HUDEP-2 (cell line): ENCODE measurements around the gene DDX21.
"Not testable (repeated sequence)": the region's sequence is repeated elsewhere in the genome, so short reads cannot be mapped to it uniquely, and the experiment has no call there.

Experiments used
- DNase-seq, 76 experiments: peaks; one replicate each; lab custom pipeline; 2025; ENCODE audit not compliant: unreplicated experiment in 76 of 76; lab: John Stamatoyannopoulos, UW

The DDX21 gene

DNA sequence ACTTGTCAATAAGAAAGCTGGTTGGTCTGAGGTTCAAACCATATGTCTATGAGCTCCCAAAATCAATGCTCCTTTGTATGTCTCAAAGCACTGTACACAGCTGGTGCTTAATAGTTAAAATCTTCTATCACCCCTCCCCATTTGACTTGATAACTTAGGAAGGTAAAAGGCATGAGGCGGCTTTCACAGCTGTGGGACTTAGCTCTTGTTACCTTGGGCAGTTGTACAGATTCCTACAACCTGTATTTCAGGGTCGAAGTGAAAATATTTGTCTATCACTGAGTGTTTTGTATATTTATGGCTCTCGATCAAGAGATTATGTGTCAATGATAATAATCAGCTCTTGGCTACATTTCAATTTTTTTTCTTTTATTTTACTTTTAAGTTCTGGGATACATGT, 31.6 kb downstream of the DDX21 start:
- no peak for DNase-seq

DNA sequence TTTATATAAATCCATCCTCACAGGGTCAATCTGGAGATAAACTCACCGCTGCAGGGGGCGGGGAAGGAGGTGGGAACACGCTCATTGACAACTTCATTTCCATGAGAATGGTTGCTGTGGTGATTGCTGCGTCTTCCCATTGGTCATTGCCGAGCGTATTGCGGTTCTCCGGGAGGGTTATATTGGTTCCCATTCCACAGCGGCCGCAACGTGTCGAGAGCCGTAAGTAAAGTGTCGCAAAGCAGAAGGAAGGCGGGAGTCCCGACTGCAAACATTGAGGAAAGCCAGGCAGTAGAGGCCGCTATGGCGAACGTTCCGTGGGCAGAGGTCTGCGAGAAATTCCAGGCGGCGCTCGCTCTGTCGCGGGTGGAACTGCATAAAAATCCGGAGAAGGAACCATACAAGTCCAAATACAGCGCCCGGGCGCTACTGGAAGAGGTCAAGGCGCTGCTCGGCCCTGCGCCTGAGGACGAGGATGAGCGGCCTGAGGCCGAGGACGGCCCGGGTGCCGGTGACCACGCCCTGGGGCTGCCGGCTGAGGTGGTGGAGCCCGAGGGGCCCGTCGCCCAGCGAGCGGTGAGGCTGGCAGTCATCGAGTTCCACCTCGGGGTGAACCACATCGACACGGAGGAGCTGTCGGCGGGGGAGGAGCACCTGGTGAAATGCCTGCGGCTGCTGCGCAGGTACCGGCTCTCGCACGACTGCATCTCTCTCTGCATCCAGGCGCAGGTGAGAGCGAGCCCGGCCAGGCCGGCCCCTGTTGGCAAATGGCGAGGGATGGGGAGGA, 32.8 kb downstream of the DDX21 start, which contains the start of gene KIFBP:
Gene KIFBP, plus strand, starts transcription at position 274 of the 787 bp plus-strand sequence. Its CDS starts 30 bp downstream, at position 304.
- peak; percentile 24 to 96 (median 87) for DNase-seq

DNA sequence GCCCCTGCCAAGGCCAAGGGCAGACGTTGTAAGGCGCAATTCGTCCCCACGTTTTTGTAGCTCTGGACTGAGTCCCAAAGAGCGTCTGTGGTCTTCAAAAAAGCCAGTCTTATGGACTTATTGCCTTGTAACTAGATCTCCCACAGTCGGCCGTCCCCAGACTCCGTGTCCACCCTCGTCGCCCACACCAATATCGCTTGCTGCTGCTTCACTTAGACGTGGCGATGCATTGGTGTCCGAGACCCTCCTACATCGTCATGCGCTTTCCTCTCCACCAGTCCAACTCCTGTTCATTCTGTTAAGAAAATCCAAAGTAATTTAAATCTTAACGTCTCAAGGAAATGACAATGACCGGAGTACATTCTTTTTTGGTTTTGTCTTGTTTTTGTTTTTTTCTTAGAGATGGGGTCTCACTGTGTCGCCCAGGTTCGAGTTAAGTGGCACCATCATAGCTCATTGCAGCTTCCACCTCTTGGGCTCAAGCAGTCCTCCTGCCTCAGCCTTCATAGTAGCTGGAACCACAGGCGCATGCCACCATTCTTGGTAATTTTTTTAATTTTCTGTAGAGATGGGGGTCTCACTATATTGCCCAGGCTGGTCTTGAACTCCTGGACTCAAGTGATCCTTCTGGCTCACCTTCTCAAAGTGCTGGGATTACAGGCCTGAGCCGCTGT, 33.5 kb downstream of the DDX21 start:
- no peak for DNase-seq

DNA sequence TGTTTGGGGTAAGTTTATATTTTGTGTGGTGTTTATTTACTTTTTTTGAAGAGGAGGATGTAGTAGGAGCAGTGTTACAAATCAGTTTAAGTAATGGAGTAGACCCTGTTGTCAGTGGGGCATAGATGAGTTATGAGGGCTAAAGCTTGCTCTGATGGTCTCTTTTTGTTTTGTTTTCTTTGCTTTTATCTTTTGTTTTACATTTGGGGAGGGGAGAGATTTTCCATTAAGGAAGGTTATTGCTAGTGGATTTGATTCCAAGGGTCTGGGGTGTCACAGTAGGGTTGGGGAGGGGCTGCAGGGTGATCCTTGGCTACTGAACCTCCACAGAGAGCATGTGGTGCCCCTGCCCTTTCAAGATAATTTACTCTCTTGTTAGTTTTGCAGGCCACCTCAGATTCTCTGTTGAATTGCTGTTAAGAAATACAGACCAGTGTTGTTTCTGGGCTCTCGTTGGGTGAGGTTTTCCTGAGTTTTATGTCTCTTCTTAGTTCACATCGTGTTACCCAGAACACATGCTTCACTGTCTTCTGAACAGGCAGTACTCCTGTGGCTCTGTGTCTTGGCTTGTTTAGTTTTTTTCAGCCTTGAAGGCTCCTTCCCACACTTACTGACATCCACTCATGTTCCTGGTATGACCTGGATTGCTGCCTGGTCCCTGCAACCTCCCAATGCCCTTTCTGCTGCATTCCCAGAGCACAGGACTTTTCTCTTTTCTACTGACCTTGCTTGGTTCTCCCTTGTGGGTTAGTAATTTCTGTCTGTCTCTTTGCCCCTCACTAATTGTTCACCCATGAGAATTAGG, 36.9 kb downstream of the DDX21 start:
- no peak for DNase-seq

DNA sequence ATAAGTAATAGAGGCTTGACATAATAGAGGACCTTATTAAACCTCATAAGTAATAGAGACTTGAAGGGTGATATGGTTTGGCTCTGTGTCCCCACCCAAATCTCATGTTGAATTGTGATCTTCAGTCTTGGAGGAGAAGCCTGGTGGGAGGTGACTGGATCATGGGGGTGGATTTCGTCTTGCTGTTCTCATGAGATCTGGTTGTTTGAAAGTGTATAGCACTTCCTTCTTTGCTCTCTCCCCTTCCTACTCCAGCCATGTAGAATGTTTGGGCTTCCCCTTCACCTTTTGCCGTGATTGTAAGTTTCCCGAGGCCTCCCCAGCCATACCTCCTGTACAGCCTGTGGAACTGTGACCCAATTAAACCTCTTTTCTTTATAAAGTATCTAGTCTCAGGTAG, 41.2 kb downstream of the DDX21 start:
- DNase-seq: no peak

DNA sequence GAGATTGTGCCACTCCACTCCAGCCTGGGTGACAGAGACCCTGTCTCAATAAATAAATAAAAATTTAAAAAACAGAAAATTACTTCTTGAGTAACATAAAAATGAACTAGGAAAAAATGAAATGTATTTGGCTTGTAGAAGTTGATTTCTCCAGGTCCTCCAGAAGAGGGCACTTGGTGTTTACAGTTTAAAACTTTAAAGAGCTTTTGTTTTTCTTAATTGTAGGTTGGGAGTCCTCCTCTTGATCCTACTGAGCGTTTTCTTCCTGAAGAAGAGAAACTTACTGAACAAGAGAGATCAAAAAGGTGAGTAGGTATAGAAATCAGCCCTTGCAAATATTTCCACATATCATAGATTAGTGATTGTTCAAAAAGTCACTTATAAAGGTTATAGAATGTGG, 48.9 kb downstream of the DDX21 start:
- peak in 11 of 76 experiments; percentile 5 to 45 (median 15) for DNase-seq

DNA sequence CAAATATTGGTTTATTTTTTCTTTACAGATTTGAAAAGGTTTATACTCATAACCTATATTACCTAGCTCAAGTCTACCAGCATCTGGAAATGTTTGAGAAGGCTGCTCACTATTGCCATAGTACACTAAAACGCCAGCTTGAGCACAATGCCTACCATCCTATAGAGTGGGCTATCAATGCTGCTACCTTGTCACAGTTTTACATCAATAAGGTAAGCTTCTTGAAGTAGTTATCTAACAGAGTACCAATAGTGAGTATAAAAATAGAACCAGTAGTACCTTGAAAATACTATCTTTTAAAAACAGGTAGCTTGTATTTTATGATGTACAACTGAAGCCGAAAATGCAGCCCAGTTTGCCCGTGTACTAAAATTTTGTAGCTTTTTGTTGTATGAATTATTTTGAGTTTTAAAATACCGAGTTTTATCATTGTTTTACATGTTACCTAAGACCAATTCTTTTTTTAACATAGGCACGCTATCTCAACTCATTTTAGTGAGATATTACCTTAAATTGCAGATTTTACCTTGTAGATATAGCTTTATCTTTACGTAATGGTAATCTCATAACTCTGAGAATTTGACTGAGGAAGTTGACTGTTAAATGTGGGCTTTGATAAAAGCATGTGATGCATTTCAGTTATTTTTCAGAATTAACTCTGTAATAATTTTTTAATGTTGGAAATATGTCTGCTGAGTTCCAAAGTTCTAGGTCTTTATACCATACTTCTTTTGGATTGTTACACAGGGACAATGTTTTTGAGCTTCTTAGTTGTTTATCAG, 49.9 kb downstream of the DDX21 start:
- no peak for DNase-seq

DNA sequence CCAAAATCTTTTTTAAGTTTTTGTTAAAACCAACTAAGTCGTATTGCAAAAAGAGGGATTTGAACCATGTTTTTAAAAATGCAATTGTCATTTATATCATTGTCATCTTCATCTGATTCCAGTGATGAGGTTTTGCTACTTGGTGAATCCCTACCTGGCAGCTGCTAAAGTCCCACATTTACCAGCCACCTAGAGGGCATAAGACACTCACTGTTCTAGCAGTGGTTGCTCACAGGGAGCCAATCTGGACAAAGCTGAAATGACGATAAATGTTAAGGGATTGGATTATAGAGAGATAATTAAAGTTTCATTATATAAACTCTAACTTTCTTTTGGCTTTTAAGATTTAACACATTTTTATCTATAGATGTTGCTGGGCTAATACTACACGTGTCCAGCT, 51.3 kb downstream of the DDX21 start:
- DNase-seq: no peak

DNA sequence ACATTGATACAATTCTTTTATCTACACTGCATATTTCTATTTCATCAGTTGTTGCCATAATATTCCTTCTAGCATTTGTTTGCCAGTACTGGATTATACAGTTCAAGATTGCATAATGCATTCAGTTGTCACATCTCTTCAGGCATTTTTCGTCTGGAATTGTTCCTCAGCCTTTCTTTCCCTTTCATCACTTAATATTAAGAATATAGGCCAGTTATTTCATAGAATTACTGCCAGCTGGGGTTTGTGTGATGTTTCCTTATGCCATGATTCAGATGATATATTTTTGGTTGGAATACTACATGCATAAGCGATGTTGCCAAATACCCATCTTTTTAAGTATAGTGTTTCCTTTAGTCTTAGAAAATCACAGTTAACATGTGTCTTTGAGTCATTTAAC, 53.4 kb downstream of the DDX21 start:
- no peak for DNase-seq

DNA sequence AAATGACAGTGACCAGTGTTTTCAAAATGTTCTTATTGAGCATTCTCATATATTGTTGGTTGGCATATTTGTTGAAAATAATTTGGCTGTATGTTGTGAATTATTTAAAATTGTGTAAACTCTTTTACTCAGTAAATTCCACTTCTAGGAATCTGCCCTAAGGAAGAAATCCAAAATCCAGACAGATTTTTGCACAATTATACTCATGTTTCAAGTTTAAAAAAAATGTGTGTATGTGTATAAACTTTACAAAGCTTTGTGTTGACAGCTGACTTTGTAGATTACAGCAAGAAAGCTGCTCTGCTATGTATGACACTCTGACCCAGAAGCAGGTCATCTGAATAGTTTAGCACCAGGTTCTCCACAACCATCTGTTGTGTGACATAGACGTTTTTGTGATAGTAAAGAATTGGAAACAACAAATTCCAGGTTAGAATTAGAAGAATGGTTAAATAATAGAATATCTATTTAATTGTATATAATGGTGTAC, 54.2 kb downstream of the DDX21 start:
- DNase-seq: no peak

DNA sequence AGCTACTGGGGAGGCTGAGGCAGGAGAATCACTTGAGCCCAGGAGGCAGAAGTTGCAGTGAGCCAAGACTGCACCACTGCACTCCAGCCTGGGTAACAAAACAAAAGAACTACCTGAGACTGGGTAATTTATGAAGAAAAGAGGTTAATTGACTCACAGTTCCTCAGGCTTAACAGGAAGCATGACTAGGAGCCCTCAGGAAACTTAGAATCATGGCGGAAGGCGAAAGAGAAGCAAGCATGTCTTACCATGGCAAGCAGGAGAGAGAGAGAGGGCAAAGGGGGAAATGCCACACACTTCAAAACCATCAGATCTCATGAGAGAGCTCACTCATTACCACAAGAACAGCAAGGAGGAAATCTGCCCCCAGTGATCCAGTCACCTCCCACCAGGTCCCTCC, 56.8 kb downstream of the DDX21 start:
- not testable (repeated sequence) for DNase-seq

DNA sequence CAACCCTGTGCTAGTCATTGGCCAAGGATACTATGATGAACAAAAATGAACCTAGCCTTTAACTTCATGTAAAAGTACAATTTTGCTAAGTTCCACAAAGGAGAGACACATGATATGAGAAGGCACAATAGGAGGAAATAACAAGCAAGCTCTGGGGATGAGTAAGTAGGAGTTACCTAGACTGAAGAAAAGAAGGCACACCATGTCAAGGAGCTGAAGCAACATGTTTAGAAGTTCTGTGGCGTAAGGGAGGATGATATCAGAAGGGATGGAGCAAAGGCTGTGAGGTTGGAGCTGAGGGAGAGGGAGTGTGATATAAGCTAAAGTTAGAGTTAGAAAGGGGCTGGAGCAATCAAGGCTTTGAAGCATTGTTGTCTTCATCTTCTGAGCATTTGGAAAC, 58.2 kb downstream of the DDX21 start:
- no peak for DNase-seq

DNA sequence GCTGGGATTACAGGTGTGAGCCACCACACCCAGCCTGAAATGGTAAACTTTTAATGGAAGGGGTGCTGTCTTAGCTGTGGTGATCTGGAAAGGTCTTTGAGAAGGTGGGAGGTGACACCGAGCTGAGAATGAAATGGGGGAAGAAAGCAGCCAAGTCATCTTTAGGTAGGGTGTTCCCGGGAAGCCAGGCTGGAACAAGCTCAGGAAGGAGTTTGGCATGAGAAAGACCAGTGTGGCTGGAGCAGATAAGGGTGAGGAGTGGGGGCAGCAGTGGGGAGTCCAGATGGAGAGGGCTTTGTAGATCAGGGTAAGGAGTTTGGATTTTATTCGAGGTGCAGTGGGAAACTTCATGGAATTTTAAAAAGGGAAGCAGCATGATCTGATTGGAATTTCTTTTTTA, 62.6 kb downstream of the DDX21 start:
- DNase-seq: no peak

DNA sequence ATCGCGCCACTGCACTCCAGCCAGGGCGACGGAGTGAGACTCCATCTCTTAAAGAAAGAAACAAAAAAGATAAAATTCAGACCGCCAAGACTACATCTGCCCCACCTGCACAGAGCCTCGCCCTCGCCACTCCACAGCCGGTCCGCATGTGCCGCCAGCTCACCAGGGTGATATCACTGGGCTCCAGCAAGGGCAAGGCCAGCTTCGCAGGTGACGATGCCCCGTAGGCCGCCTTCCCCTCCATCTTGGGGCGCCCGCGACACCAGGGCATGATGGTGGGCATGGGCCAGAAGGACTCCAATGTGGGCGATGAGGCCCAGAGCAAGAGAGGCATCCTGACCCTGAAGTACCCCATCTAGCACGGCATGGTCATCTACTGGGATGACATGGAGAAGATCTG, 66.6 kb downstream of the DDX21 start:
- no peak for DNase-seq

DNA sequence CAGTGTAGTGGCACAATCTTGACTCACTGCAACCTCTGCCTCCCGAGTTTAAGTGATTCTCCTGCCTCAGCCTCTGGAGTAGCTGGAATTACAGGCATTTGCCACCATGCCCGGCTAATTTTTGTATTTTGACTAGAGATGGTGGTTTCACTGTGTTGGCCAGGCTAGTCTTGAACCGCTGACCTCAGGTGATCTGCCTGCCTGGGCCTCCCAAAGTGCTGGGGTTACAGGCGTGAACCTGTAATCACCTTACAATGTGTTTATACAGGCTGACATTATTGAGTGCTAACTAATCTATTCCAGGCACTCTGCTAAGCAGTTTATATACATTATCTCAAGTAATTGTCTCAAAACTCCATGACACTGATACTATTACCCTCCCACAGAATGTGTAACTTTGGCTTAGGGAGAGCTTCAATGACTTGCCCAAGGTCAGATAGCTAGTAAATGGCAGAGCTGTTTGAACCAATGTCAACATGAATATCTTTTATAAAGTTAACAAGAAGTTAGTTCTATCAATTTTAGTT, 69.5 kb downstream of the DDX21 start:
- DNase-seq: no peak

DNA sequence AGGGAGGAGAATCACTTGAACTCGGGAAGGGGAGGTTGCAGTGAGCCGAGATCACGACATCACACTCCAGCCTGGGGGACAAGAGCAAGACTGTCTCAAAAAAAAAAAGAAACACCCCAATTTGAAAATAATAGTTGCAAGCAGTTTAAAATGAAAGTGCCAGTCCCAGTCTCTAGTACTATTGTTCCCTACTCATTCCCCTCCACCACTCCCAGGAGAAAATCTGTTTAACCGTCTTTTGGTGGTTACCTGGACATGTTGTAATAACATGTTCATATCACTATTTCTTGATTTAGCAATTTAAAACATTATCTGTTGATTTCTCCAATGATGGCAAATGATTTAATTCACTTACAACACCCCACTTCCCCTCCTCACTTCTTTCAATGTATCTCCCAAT, 77.3 kb downstream of the DDX21 start:
- DNase-seq: no peak
